ENCODE results near the gene CACUL1.
"Not testable (repeated sequence)": the region's sequence is repeated elsewhere in the genome, so short reads cannot be mapped to it uniquely, and the experiment has no call there.

The CACUL1 gene

DNA sequence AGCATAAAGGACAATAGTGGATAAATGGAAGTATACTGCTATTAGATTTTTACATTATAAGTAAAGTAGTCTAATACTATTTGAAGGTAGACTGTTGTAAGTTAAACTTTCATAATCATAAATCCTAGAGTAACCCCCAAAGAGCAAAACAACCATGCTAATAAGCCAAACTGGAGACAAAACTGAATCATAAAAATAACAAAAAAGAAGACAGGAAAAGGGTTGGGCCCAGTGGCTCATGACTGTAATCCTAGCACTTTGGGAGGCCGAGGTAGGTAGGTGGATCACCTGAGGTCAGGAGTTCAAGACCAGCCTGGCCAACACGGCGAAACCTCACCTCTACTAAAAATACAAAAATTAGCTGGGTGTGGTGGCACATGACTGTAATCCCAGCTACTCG is 9.7 kb downstream of the CACUL1 start:
- no peaks in the 10 kb centered on the region for H3K9me3 ChIP-seq (ENCODE audit: low read length)
- no peaks in the 10 kb centered on the region for H3K36me3 ChIP-seq (ENCODE audit: insufficient read depth, low read length)
- peaks cover 27% of the 10 kb centered on the region for H3K4me1 ChIP-seq (ENCODE audit: insufficient read depth, low read length)
- H3K9ac ChIP-seq (ENCODE audit: low read length) = no peak overlapping the region
- H3K27me3 ChIP-seq (ENCODE audit: control insufficient read depth in 1 of 2, insufficient read depth in 2 of 2, low read length in 2 of 2) = no peaks in the 10 kb centered on the region
- H3K27ac ChIP-seq (ENCODE audit: low read depth, low read length) = no peak overlapping the region
- no peak overlapping the region for H3K4me3 ChIP-seq (ENCODE audit: low read depth in 1 of 2, low read length in 2 of 2)

DNA sequence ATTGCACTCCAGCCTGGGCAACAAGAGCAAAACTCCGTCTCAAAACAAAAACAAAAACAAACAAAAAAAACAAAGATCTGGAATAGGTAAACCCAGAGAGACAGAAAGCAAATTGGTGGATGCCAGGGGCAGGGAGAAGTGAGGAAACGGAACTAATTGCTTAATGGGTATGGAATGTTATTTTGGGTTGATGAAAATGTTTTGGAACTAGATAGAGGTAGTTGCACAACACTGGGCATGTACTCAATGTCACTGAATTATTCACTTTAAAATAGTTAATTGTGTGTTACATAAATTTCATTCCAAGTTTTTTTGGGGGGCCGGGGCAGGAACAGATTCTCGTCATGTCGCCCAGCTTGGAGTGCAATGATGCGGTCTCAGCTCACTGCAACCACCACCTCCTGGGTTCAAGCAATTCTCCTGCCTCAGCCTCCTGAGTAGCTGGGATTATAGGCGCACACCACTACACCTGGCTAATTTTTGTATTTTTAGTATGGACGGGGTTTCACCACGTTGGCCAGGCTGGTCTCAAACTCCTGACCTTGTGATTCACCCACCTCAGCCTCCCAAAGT is 10.3 kb downstream of the CACUL1 start:
- H3K4me1 ChIP-seq (ENCODE audit: insufficient read depth, low read length) = peaks cover 28% of the 10 kb centered on the region
- not testable (repeated sequence) for H3K27ac ChIP-seq (ENCODE audit: low read depth, low read length); H3K9ac ChIP-seq (ENCODE audit: low read length); H3K36me3 ChIP-seq (ENCODE audit: insufficient read depth, low read length); H3K9me3 ChIP-seq (ENCODE audit: low read length); H3K4me3 ChIP-seq (ENCODE audit: low read depth in 1 of 2, low read length in 2 of 2); H3K27me3 ChIP-seq (ENCODE audit: control insufficient read depth in 1 of 2, insufficient read depth in 2 of 2, low read length in 2 of 2)

DNA sequence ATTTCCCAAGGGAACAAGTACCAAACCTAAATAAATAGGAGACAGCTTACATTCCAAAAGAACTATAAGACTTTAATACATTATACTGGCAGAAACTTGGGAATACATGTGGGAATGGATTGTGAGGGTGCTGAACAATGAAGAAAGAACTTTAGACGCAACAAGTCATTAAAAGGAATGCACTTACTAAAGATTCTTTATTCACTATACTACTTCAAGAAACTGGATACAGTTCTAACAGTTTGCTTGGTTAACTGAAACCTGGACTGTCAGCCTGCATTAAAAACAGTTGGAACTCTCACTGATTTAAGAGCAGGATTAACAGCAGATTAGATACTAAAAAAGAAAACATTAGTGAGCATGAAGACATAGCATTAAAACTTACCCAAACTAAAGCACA is 12.0 kb downstream of the CACUL1 start:
- Histone ChIP-seq H3K36me3 (ENCODE audit: insufficient read depth, low read length) (no peaks in the 10 kb centered on the region), H3K27ac (ENCODE audit: low read depth, low read length) (no peak overlapping the region), H3K4me1 (ENCODE audit: insufficient read depth, low read length) (peaks cover 38% of the 10 kb centered on the region), H3K27me3 (ENCODE audit: control insufficient read depth in 1 of 2, insufficient read depth in 2 of 2, low read length in 2 of 2) (no peaks in the 10 kb centered on the region), H3K4me3 (ENCODE audit: low read depth in 1 of 2, low read length in 2 of 2) (no peak overlapping the region), H3K9ac (ENCODE audit: low read length) (no peak overlapping the region), H3K9me3 (ENCODE audit: low read length) (no peaks in the 10 kb centered on the region)

DNA sequence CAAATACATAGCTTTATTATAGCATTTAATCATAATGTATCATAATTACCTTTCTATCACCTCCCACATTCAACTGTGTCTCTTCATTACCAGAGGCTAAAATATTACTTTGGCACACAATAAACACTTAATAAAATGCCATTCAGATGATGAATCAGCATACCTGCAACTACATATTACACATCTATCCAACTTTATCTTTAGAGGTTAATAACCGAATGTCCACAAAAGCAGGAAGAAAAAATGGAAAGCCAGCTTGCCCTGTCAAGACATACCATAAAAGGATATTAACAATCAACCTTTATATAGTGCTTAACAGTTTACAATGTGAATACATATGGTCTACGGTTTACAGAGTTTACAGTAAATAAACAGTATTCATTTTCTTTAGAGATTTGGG is 12.7 kb downstream of the CACUL1 start:
- Histone ChIP-seq H3K27ac (ENCODE audit: low read depth, low read length) (peak overlapping the region; percentile 21), H3K36me3 (ENCODE audit: insufficient read depth, low read length) (no peaks in the 10 kb centered on the region), H3K9me3 (ENCODE audit: low read length) (no peaks in the 10 kb centered on the region), H3K4me1 (ENCODE audit: insufficient read depth, low read length) (peaks cover 42% of the 10 kb centered on the region), H3K4me3 (ENCODE audit: low read depth in 1 of 2, low read length in 2 of 2) (no peak overlapping the region), H3K9ac (ENCODE audit: low read length) (no peak overlapping the region), H3K27me3 (ENCODE audit: control insufficient read depth in 1 of 2, insufficient read depth in 2 of 2, low read length in 2 of 2) (no peaks in the 10 kb centered on the region)

- Histone ChIP-seq H3K4me1 (ENCODE audit: insufficient read depth, low read length) (peaks cover 60% of the 10 kb centered on the region), H3K9ac (ENCODE audit: low read length) (no peak overlapping the region), H3K27me3 (ENCODE audit: control insufficient read depth in 1 of 2, insufficient read depth in 2 of 2, low read length in 2 of 2) (no peaks in the 10 kb centered on the region), H3K9me3 (ENCODE audit: low read length) (no peaks in the 10 kb centered on the region), H3K27ac (ENCODE audit: low read depth, low read length) (no peak overlapping the region), H3K36me3 (ENCODE audit: insufficient read depth, low read length) (no peaks in the 10 kb centered on the region), H3K4me3 (ENCODE audit: low read depth in 1 of 2, low read length in 2 of 2) (no peak overlapping the region)
Observed at GRCh38 chr10:118738406-118738805, 16.4 kb downstream of the CACUL1 start.

DNA sequence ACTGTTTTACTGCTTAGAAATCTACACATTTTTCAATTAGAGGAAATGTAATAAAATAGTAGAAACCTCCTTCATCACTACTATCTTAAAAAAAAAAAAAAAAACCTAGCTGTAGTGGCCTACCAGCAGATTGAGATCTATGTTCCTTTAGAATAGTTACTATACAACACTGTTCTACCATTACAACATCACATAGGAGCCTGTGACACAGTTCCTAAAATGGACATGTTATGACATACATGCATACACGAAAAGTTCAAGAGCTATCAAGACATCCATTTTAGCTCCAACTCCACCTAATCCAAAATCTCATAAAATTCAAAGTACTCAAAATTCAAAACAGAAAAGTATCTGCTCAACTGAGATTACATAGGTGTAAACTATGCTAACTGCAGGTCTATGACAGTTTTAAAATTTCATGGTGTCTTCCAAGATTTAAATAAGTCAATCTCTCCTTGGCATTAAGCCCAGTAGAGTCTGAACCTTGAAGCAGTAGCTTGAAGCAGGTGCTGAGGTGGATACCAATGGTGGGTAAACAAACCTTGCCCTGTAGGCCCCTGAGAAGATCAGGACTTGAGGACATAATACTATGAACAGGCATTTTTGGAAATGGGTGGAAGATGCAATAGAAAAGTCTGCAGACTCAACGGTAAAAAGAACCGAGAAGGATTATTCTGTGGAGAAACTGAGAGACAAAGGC is 17.0 kb downstream of the CACUL1 start:
- Histone ChIP-seq H3K4me1 (ENCODE audit: insufficient read depth, low read length) (peaks cover 63% of the 10 kb centered on the region), H3K27me3 (ENCODE audit: control insufficient read depth in 1 of 2, insufficient read depth in 2 of 2, low read length in 2 of 2) (no peaks in the 10 kb centered on the region), H3K27ac (ENCODE audit: low read depth, low read length) (peak overlapping the region; percentile 35), H3K9me3 (ENCODE audit: low read length) (no peaks in the 10 kb centered on the region), H3K9ac (ENCODE audit: low read length) (no peak overlapping the region), H3K36me3 (ENCODE audit: insufficient read depth, low read length) (no peaks in the 10 kb centered on the region), H3K4me3 (ENCODE audit: low read depth in 1 of 2, low read length in 2 of 2) (peak overlapping the region in 1 of 2 donors; percentile 5)

- H3K4me3 ChIP-seq (ENCODE audit: low read depth in 1 of 2, low read length in 2 of 2) = no peak overlapping the region
- no peaks in the 10 kb centered on the region for H3K36me3 ChIP-seq (ENCODE audit: insufficient read depth, low read length)
- no peak overlapping the region for H3K9ac ChIP-seq (ENCODE audit: low read length)
- peaks cover 69% of the 10 kb centered on the region for H3K4me1 ChIP-seq (ENCODE audit: insufficient read depth, low read length)
- H3K27ac ChIP-seq (ENCODE audit: low read depth, low read length) = no peak overlapping the region
- no peaks in the 10 kb centered on the region for H3K27me3 ChIP-seq (ENCODE audit: control insufficient read depth in 1 of 2, insufficient read depth in 2 of 2, low read length in 2 of 2)
- H3K9me3 ChIP-seq (ENCODE audit: low read length) = no peaks in the 10 kb centered on the region
Observed at GRCh38 chr10:118735294-118735693, 19.5 kb downstream of the CACUL1 start.

- H3K4me1 ChIP-seq (ENCODE audit: insufficient read depth, low read length) = peaks cover 69% of the 10 kb centered on the region
- no peaks in the 10 kb centered on the region for H3K36me3 ChIP-seq (ENCODE audit: insufficient read depth, low read length)
Observed at GRCh38 chr10:118734475-118734874, 20.3 kb downstream of the CACUL1 start.

GRCh38 chr10:118732245-118733165 is 22.3 kb downstream of the CACUL1 start:
- Histone ChIP-seq H3K4me3 (ENCODE audit: low read depth in 1 of 2, low read length in 2 of 2) (no peak overlapping the region), H3K4me1 (ENCODE audit: insufficient read depth, low read length) (peaks cover 56% of the 10 kb centered on the region), H3K27me3 (ENCODE audit: control insufficient read depth in 1 of 2, insufficient read depth in 2 of 2, low read length in 2 of 2) (no peaks in the 10 kb centered on the region), H3K9me3 (ENCODE audit: low read length) (no peaks in the 10 kb centered on the region), H3K27ac (ENCODE audit: low read depth, low read length) (no peak overlapping the region), H3K36me3 (ENCODE audit: insufficient read depth, low read length) (no peaks in the 10 kb centered on the region), H3K9ac (ENCODE audit: low read length) (no peak overlapping the region)

More at GRCh38 chr10:118734475-118734874, 20.3 kb downstream of the CACUL1 start:
- Histone ChIP-seq H3K27ac (ENCODE audit: low read depth, low read length) (no peak overlapping the region), H3K9me3 (ENCODE audit: low read length) (no peaks in the 10 kb centered on the region), H3K4me3 (ENCODE audit: low read depth in 1 of 2, low read length in 2 of 2) (no peak overlapping the region), H3K9ac (ENCODE audit: low read length) (no peak overlapping the region), H3K27me3 (ENCODE audit: control insufficient read depth in 1 of 2, insufficient read depth in 2 of 2, low read length in 2 of 2) (no peaks in the 10 kb centered on the region)

DNA sequence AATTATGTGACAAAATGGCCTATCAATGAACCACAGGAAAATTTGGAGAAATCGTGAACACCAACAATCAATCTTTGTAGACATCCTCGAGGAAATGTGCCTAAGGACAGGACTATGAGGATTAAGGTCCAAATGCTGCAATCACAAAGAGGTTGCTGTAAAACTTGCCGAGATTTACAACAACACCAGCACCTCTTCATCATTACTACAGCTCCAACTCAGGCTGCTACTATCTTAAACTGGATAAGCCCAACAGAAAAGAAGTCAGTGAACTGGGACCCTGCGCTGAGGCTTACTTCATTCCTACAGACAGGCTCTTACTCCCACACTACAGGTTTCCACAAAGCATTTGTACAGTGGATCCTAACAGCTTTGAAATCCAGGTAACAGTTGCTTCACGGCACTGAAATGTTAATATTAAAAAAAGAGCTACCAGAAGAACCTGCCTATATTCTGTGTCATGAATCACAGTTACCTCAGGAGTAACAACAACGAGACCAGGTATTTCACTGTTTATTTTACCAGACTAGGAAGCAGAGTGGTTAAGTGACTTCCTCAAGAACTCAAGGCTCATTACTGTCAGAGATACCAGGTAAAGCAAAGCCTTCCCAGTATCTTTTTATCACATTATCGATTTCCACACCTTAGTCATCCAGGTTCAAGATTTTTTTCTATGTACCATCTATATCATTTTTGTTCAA is 23.9 kb downstream of the CACUL1 start:
- Histone ChIP-seq H3K9me3 (ENCODE audit: low read length) (no peaks in the 10 kb centered on the region), H3K27ac (ENCODE audit: low read depth, low read length) (no peak overlapping the region), H3K4me3 (ENCODE audit: low read depth in 1 of 2, low read length in 2 of 2) (no peak overlapping the region), H3K36me3 (ENCODE audit: insufficient read depth, low read length) (no peaks in the 10 kb centered on the region), H3K9ac (ENCODE audit: low read length) (no peak overlapping the region), H3K4me1 (ENCODE audit: insufficient read depth, low read length) (peaks cover 53% of the 10 kb centered on the region), H3K27me3 (ENCODE audit: control insufficient read depth in 1 of 2, insufficient read depth in 2 of 2, low read length in 2 of 2) (no peaks in the 10 kb centered on the region)

DNA sequence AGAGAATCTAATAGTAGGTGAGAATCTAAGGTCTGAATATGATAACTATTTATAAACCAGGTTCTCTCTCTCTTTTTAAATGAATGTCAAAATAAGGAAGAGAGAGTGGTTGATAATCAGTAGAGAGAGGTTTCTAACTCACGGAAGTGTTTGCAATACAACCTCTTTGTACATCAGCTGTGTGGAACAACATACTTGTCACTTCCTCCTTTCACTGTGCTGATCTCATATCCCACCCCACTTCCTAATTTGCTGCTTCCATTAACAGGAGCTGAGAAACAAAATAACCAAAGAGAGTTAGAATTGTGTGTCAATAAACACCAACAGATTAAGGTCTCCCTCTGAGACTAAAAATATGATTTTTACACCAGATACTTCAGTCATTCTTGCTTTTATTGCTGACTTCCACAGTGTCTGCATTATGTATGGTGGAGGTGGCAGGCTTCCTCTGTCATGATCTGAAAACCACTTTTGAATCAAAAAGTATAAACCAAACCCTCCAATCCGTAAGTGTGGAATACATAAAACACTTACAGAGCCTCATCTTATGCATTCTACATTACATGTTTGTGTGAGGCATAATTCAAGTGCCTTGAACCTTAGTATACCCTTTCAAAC is 25.0 kb downstream of the CACUL1 start:
- Histone ChIP-seq H3K9ac (ENCODE audit: low read length) (no peak overlapping the region), H3K27ac (ENCODE audit: low read depth, low read length) (no peak overlapping the region), H3K36me3 (ENCODE audit: insufficient read depth, low read length) (no peaks in the 10 kb centered on the region), H3K27me3 (ENCODE audit: control insufficient read depth in 1 of 2, insufficient read depth in 2 of 2, low read length in 2 of 2) (no peaks in the 10 kb centered on the region), H3K4me3 (ENCODE audit: low read depth in 1 of 2, low read length in 2 of 2) (no peak overlapping the region), H3K9me3 (ENCODE audit: low read length) (no peaks in the 10 kb centered on the region), H3K4me1 (ENCODE audit: insufficient read depth, low read length) (peaks cover 52% of the 10 kb centered on the region)
